Ishikawa (cell line): Measurements from ENCODE around the gene TMEM169.

Experiments used
- CEBPB ChIP-seq: IDR thresholded peaks from 2 replicates; pipeline ENCODE4 v1.6.1; 2012
- CREB1 ChIP-seq: IDR thresholded peaks from 2 replicates; pipeline ENCODE4 v1.6.1; 2012; ENCODE audit warnings: low read depth
- EGR1 ChIP-seq: IDR thresholded peaks from 2 replicates; pipeline ENCODE4 v1.6.1; 2012
- EP300 ChIP-seq: IDR thresholded peaks from 2 replicates; pipeline ENCODE4 v1.6.1; 2012; ENCODE audit warnings: borderline replicate concordance
- FOXM1 ChIP-seq: IDR thresholded peaks from 2 replicates; pipeline ENCODE4 v1.6.1; 2012; ENCODE audit warnings: low read depth, borderline replicate concordance
- MAX ChIP-seq: IDR thresholded peaks from 2 replicates; pipeline ENCODE4 v1.6.1; 2012
- NFIC ChIP-seq: IDR thresholded peaks from 2 replicates; pipeline ENCODE4 v1.6.1; 2012
- RAD21 ChIP-seq: IDR thresholded peaks from 2 replicates; pipeline ENCODE4 v1.6.1; 2012; ENCODE audit warnings: low read depth
- REST ChIP-seq: IDR thresholded peaks from 2 replicates; pipeline ENCODE4 v1.6.1; 2012; ENCODE audit warnings: low read depth, mild to moderate bottlenecking
- TAF1 ChIP-seq: IDR thresholded peaks from 2 replicates; pipeline ENCODE4 v1.6.1; 2012; ENCODE audit warnings: low read depth, mild to moderate bottlenecking
- TCF12 ChIP-seq: IDR thresholded peaks from 2 replicates; pipeline ENCODE4 v1.6.1; 2012; ENCODE audit warnings: low read depth
- TEAD4 ChIP-seq: IDR thresholded peaks from 2 replicates; pipeline ENCODE4 v1.6.1; 2012
- USF1 ChIP-seq: IDR thresholded peaks from 2 replicates; pipeline ENCODE4 v1.6.1; 2012
- YY1 ChIP-seq: IDR thresholded peaks from 2 replicates; pipeline ENCODE4 v1.6.1; 2012; ENCODE audit warnings: low read depth
- ZBTB7A ChIP-seq: IDR thresholded peaks from 2 replicates; pipeline ENCODE4 v1.6.1; 2012; ENCODE audit warnings: low read depth

Gene TMEM169

GRCh38 chr2:216057688-216058193 is 24.0 kb upstream of the TMEM169 start:
- peak; percentile 55 for TF ChIP-seq TEAD4
- TF ChIP-seq USF1, result no peak
- peak; percentile 62 for TF ChIP-seq NFIC
- 0 out of 2 replicates have a peak, but pooled peaks have one; percentile 12 for TF ChIP-seq MAX

- TF ChIP-seq CREB1 (no peak), REST (no peak), EGR1 (no peak), RAD21 (no peak), CEBPB (no peak), MAX (no peak), USF1 (no peak), EP300 (no peak), TCF12 (no peak), TEAD4 (no peak)
These were observed 22.4 kb upstream of the TMEM169 start for GRCh38 chr2:216059233-216059834.

- no peak for TF ChIP-seq YY1
- peak; percentile 36 for TF ChIP-seq RAD21
These were observed 17.6 kb upstream of the TMEM169 start for GRCh38 chr2:216064014-216064630.

- TF ChIP-seq ZBTB7A (no peak), CEBPB (no peak), EP300 (no peak), FOXM1 (no peak), TAF1 (no peak), MAX (no peak), RAD21 (no peak), TCF12 (no peak), YY1 (no peak), NFIC (no peak)
These were observed 17.1 kb upstream of the TMEM169 start for GRCh38 chr2:216064665-216065064.

- no peak for TF ChIP-seq ZBTB7A
- no peak for TF ChIP-seq EP300
- TF ChIP-seq TCF12, result no peak
- TF ChIP-seq FOXM1, result no peak
- no peak for TF ChIP-seq TEAD4
- no peak for TF ChIP-seq USF1
These were observed 15.5 kb upstream of the TMEM169 start for GRCh38 chr2:216066230-216066629.

- TF ChIP-seq FOXM1 (no peak), RAD21 (no peak), CEBPB (no peak), YY1 (no peak), REST (no peak), NFIC (no peak), TAF1 (no peak), TCF12 (no peak), MAX (no peak), CREB1 (no peak), TEAD4 (no peak), EGR1 (no peak), EP300 (no peak), USF1 (no peak), ZBTB7A (no peak)
These were observed 12.7 kb upstream of the TMEM169 start for GRCh38 chr2:216069028-216069427.
